ENCODE data around the gene ARSA. TPM values are rescaled to one million over a fixed set of nuclear protein-coding genes. Genes with fewer than 3 reads are reported as not detected.

The ARSA gene
- total and polyA plus RNA-seq, 2 donors (not counting 3 experiments of a cell fraction or from before 2014, with no cell fraction given): 22.3 to 33.6 TPM

DNA sequence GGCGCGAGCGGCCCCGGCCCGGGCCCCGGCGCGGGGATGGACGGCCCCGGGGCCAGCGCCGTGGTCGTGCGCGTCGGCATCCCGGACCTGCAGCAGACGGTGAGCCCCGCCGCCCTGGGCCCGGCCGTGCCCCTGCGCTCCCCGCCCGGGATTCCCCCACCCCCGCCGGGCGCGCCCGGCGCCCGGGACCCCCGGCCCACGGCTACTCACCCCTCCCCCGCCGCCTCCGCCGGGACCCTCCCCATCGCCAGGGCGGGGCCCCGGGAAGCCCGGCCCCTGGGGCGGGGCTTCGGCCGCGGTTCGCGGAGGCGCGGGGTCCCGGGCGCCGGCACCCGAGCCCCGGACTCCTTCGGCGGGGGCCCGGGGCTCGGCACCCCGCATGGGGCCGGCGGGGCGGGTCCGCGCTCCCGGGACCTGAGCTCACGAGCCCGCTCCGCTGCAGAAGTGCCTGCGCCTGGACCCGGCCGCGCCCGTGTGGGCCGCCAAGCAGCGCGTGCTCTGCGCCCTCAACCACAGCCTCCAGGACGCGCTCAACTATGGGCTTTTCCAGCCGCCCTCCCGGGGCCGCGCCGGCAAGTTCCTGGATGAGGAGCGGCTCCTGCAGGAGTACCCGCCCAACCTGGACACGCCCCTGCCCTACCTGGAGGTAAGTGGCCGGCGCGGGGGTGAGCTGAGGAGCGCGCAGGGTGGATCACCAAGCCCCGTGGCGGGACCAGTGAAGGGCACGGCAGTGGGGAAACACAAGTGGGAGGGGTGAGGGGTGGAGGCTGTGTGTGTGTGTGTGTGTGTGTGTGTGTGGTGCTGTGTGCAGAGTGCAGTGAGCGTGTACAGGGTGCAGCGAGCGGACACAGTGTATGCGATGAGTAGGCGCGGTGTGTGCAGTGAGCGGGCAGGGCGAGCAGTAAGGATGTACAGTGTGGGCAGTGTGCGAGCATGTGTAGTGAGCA lies 46.9 kb upstream of the ARSA start:
- POLR2A ChIA-PET: interaction anchor here (0.5 to 1.2 kb wide), 3 partner anchors 32 to 59 kb away, joined by 3 to 4 read pairs (median 4); partner anchors contain the start of gene ARSA
- intact Hi-C loops (cut with micrococcal nuclease): loop anchor here (5.0 kb wide), 1 partner anchor 98 kb away; the partner anchor contains the start of gene CPT1B
- H3K79me2 ChIP-seq (ENCODE audit: control insufficient read depth, insufficient read depth, low read length): peaks cover 61% of the 10 kb centered on the region
- TF ChIP-seq GATA2 (IDR thresholded peaks at IDR 0.05; ENCODE audit: insufficient read depth, insufficient read length, low read depth, low read length) (no peak), POLR2AphosphoS5 (IDR thresholded peaks at IDR 0.05; ENCODE audit: insufficient read depth, low read depth, low read length) (no peak), POLR2A (IDR thresholded peaks at IDR 0.05; ENCODE audit: low read depth, low read length) (no peak), FOS (IDR thresholded peaks at IDR 0.05; ENCODE audit: borderline replicate concordance, insufficient read depth, low read length) (no peak)
- TF ChIP-seq, protein P1, sequence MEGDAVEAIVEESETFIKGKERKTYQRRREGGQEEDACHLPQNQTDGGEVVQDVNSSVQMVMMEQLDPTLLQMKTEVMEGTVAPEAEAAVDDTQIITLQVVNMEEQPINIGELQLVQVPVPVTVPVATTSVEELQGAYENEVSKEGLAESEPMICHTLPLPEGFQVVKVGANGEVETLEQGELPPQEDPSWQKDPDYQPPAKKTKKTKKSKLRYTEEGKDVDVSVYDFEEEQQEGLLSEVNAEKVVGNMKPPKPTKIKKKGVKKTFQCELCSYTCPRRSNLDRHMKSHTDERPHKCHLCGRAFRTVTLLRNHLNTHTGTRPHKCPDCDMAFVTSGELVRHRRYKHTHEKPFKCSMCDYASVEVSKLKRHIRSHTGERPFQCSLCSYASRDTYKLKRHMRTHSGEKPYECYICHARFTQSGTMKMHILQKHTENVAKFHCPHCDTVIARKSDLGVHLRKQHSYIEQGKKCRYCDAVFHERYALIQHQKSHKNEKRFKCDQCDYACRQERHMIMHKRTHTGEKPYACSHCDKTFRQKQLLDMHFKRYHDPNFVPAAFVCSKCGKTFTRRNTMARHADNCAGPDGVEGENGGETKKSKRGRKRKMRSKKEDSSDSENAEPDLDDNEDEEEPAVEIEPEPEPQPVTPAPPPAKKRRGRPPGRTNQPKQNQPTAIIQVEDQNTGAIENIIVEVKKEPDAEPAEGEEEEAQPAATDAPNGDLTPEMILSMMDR (IDR thresholded peaks at IDR 0.05; ENCODE audit: extremely low read depth in 1 of 2, insufficient read depth in 1 of 2, low read depth in 1 of 2, low read length in 2 of 2): no peak
- peaks cover 38% of the 10 kb centered on the region for H3K4me1 ChIP-seq (ENCODE audit: control insufficient read depth, extremely low read depth, insufficient read depth, low read length)
- no peak overlapping the region for H2AFZ ChIP-seq (ENCODE audit: low read depth, low read length)
- peak overlapping the region; percentile 0 to 74 (median 6) for H3K4me3 ChIP-seq (replicated peaks in 1 of 3; ENCODE audit: insufficient read depth in 1 of 3, low read depth in 1 of 3, low read length in 3 of 3)
- no peaks in the 10 kb centered on the region for H3K9me3 ChIP-seq (replicated peaks; ENCODE audit: control insufficient read depth, insufficient read depth, low read length)
- no peaks in the 10 kb centered on the region for H3K9me1 ChIP-seq (replicated peaks; ENCODE audit: control insufficient read depth, extremely low read depth, insufficient read depth, low read length)
- H3K36me3 ChIP-seq (ENCODE audit: control insufficient read depth in 2 of 2, extremely low read depth in 1 of 2, insufficient read depth in 2 of 2, low read length in 2 of 2): peaks cover 8 to 43% of the 10 kb centered on the region in 2 experiments
- DNase-seq (ENCODE audit: low read depth, low spot score): no peak
- no TSS peak for BruUV-seq (replicated peaks)
- H3K9ac ChIP-seq (replicated peaks; ENCODE audit: extremely low read depth, insufficient read depth, low read length): no peak overlapping the region
- H3K27me3 ChIP-seq (ENCODE audit: control insufficient read depth in 2 of 2, insufficient read depth in 2 of 2, low read length in 2 of 2): no peaks in the 10 kb centered on the region
- H3K4me2 ChIP-seq (ENCODE audit: insufficient read depth, low read length): no peak overlapping the region
- CTCF ChIA-PET: interaction anchor here (2.1 to 6.1 kb wide), 5 partner anchors 34 to 54 kb away, joined by 7 to 64 read pairs (median 11); partner anchors contain the start of gene ARSA
- dilution Hi-C loops (cut with MboI; ENCODE audit: extremely low pct_ligation_motif_present, low sequenced_read_pairs): no loop called here
- peak; percentile 54 for FAIRE-seq
- H3K27ac ChIP-seq (ENCODE audit: insufficient read depth, low read depth, low read length): no peak overlapping the region
- no peaks in the 10 kb centered on the region for H4K20me1 ChIP-seq (replicated peaks; ENCODE audit: control insufficient read depth, extremely low read depth, insufficient read depth, low read length)
